WTC11 (cell line): ENCODE results near the gene PPDPF. TPM values are rescaled to one million over a fixed set of nuclear protein-coding genes. Genes with fewer than 3 reads are reported as not detected.

Source experiments
- ATAC-seq: fragments of 200-7000 bp; cut with Tn5 transposase; 2 replicates; pipeline ENCODE4 v1.10.0; 2021; ENCODE audit warnings: mild to moderate bottlenecking, moderate library complexity
- CTCF ChIA-PET: fragments of 300-600 bp; sonication (Branson Sonifier 250); formaldehyde crosslinking; loops from one replicate; lab custom pipeline; 2021; ENCODE audit warnings: antibody characterized with exemption; lab: Charles Lee
- POLR2A ChIA-PET: fragments of 350-600 bp; sonication (Branson Sonifier 250); formaldehyde crosslinking; loops from one replicate; lab custom pipeline; 2021; ENCODE audit warnings: antibody characterized with exemption; lab: Charles Lee
- DNase-seq: peaks from one replicate; pipeline ENCODE4 v3.0.0; 2021; ENCODE audit warnings: low spot score
- H3K27ac Mint-ChIP-seq: 2 replicates; pipeline ENCODE4 v1.8.0; 2021; ENCODE audit warnings: mixed read lengths
- H3K27me3 Mint-ChIP-seq: 2 replicates; pipeline ENCODE4 v1.8.0; 2021; ENCODE audit warnings: low read depth, mild to moderate bottlenecking, moderate library complexity, mixed read lengths
- H3K36me3 Mint-ChIP-seq: 2 replicates; pipeline ENCODE4 v1.8.0; 2021; ENCODE audit warnings: mixed read lengths
- H3K4me1 Mint-ChIP-seq: 2 replicates; pipeline ENCODE4 v1.8.0; 2022; ENCODE audit warnings: mixed read lengths
- H3K4me3 Mint-ChIP-seq: 2 replicates; pipeline ENCODE4 v1.8.0; 2021; ENCODE audit warnings: mild to moderate bottlenecking, moderate library complexity, mixed read lengths
- H3K9me3 Mint-ChIP-seq: 2 replicates; pipeline ENCODE4 v1.8.0; 2021; ENCODE audit warnings: mixed read lengths
- ATF1 ChIP-seq: sonication (generic); formaldehyde crosslinking; IDR thresholded peaks from 2 replicates; pipeline ENCODE4 v1.8.1; 2023; ENCODE audit warnings: mild to moderate bottlenecking, moderate library complexity, missing genetic modification reagents
- CREB1 ChIP-seq: sonication (generic); formaldehyde crosslinking; IDR thresholded peaks from 2 replicates; pipeline ENCODE4 v1.8.0; 2023; ENCODE audit warnings: mild to moderate bottlenecking, missing genetic modification reagents
- E2F1 ChIP-seq: sonication (generic); formaldehyde crosslinking; IDR thresholded peaks from 2 replicates; pipeline ENCODE4 v1.8.0; 2022; ENCODE audit warnings: mild to moderate bottlenecking, missing genetic modification reagents
- ESRRA ChIP-seq: sonication (generic); formaldehyde crosslinking; IDR thresholded peaks from 2 replicates; pipeline ENCODE4 v1.8.1; 2022; ENCODE audit warnings: mild to moderate bottlenecking, missing genetic modification reagents, borderline replicate concordance
- HMGA2 ChIP-seq: fragments of 250-450 bp; sonication (Bioruptor Pico); IDR thresholded peaks from 2 replicates; pipeline ENCODE4 v1.4.0; 2021; ENCODE audit warnings: mild to moderate bottlenecking, moderate library complexity
- IRF2 ChIP-seq: sonication (generic); formaldehyde crosslinking; IDR thresholded peaks from 2 replicates; pipeline ENCODE4 v1.8.0; 2022; ENCODE audit warnings: low read depth, missing genetic modification reagents, borderline replicate concordance
- NFATC4 ChIP-seq: fragments of 250-450 bp; sonication (Bioruptor Pico); IDR thresholded peaks from 2 replicates; pipeline ENCODE4 v1.9.0; 2021; ENCODE audit warnings: mild to moderate bottlenecking
- OVOL2 ChIP-seq: fragments of 250-450 bp; sonication (Bioruptor Pico); IDR thresholded peaks from 2 replicates; pipeline ENCODE4 v1.9.0; 2021; ENCODE audit warnings: mild to moderate bottlenecking, borderline replicate concordance
- SP1 ChIP-seq: sonication (generic); formaldehyde crosslinking; conservative IDR thresholded peaks from 2 replicates; pipeline ENCODE4 v1.8.1; 2022; ENCODE audit warnings: missing genetic modification reagents
- ZBTB43 ChIP-seq: sonication (generic); formaldehyde crosslinking; IDR thresholded peaks from 2 replicates; pipeline ENCODE4 v1.8.1; 2023; ENCODE audit warnings: mild to moderate bottlenecking, missing genetic modification reagents
- ZNF423 ChIP-seq: fragments of 250-450 bp; sonication (Bioruptor Pico); IDR thresholded peaks from 2 replicates; pipeline ENCODE4 v2.1.2; 2022; ENCODE audit warnings: mild to moderate bottlenecking, moderate library complexity
- ZSCAN18 ChIP-seq: fragments of 250-450 bp; sonication (Bioruptor Pico); IDR thresholded peaks from 2 replicates; pipeline ENCODE4 v2.1.2; 2022; ENCODE audit warnings: mild to moderate bottlenecking, moderate library complexity
- total RNA-seq: library from RNA; stranded (reverse); gene quantifications from 3 replicates; pipeline ENCODE4 v1.2.3, GENCODE V29; 2021
- TF ChIP-seq, protein P1 (sequence below): sonication (generic); formaldehyde crosslinking; IDR thresholded peaks from 2 replicates; pipeline ENCODE4 v1.8.1; 2022; ENCODE audit warnings: low read depth, missing genetic modification reagents, borderline replicate concordance
- TF ChIP-seq, protein P2 (sequence below): sonication (generic); formaldehyde crosslinking; IDR thresholded peaks from 2 replicates; pipeline ENCODE4 v1.8.0; 2023; ENCODE audit warnings: mild to moderate bottlenecking, missing genetic modification reagents
- TF ChIP-seq, protein P3 (sequence below): sonication (generic); formaldehyde crosslinking; IDR thresholded peaks from 2 replicates; pipeline ENCODE4 v1.8.0; 2022; ENCODE audit warnings: mild to moderate bottlenecking, missing genetic modification reagents
- TF ChIP-seq, protein P4 (sequence below): fragments of 200-600 bp; IDR thresholded peaks from 2 replicates; pipeline ENCODE4 v1.8.0; 2022; ENCODE audit warnings: antibody characterized with exemption
- TF ChIP-seq, protein P5 (sequence below): sonication (generic); formaldehyde crosslinking; IDR thresholded peaks from 2 replicates; pipeline ENCODE4 v1.8.1; 2023; ENCODE audit warnings: mild to moderate bottlenecking, missing genetic modification reagents, moderate library complexity

PPDPF gene
- total RNA-seq, 1 experiment from 2014 or later, result 170 TPM

DNA sequence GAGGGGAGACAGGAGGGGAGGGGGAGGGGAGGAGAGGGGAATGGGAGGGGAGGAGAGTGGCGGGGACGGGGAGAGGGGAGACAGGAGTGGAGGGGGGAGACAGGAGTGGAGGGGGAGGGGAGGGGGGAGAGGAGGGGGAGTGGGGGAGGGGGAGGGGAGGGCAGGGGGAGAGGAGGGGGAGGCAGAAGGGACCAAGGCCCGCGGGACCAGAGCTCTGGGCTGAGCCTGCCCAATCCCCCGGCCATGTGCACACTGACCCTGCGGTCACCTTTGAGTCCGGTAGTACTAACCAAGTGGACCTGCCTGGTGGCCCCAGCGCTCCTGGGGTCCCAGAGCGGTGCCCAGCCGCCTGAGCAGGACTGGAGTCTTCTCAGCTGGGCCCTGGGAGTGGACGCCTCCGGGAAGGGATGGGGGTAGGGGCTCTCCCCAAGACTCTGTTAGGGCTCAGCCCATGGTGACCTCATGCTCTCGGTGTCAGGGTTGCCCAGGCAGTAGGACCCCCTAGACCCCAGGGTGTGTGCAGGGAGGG lies 47.6 kb upstream of the PPDPF start:
- Mint-ChIP-seq H3K4me3 (no peak overlapping the region; the same call in 1 of the 2 replicates), H3K4me1 (peaks cover 33% of the 10 kb centered on the region), H3K27me3 (peaks cover 11% of the 10 kb centered on the region), H3K36me3 (no peaks in the 10 kb centered on the region), H3K27ac (no peak overlapping the region), H3K9me3 (no peaks in the 10 kb centered on the region)
- ChIA-PET CTCF (interaction anchor here (1.7 kb wide), 1 partner anchor 24 kb away, joined by 8 read pairs; no protein-coding TSS in a partner anchor), POLR2A (no interaction called here)
- DNase-seq (no peak), ATAC-seq (no peak)
- TF ChIP-seq SP1 (CRISPR knock-in tag), result no peak
- TF ChIP-seq OVOL2 (CRISPR knock-in tag), result no peak
- TF ChIP-seq ZSCAN18 (CRISPR knock-in tag), result no peak
- TF ChIP-seq ATF1 (CRISPR knock-in tag), result no peak
- TF ChIP-seq, protein P1, sequence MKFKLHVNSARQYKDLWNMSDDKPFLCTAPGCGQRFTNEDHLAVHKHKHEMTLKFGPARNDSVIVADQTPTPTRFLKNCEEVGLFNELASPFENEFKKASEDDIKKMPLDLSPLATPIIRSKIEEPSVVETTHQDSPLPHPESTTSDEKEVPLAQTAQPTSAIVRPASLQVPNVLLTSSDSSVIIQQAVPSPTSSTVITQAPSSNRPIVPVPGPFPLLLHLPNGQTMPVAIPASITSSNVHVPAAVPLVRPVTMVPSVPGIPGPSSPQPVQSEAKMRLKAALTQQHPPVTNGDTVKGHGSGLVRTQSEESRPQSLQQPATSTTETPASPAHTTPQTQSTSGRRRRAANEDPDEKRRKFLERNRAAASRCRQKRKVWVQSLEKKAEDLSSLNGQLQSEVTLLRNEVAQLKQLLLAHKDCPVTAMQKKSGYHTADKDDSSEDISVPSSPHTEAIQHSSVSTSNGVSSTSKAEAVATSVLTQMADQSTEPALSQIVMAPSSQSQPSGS (CRISPR knock-in tag), result no peak
- TF ChIP-seq, protein P2, sequence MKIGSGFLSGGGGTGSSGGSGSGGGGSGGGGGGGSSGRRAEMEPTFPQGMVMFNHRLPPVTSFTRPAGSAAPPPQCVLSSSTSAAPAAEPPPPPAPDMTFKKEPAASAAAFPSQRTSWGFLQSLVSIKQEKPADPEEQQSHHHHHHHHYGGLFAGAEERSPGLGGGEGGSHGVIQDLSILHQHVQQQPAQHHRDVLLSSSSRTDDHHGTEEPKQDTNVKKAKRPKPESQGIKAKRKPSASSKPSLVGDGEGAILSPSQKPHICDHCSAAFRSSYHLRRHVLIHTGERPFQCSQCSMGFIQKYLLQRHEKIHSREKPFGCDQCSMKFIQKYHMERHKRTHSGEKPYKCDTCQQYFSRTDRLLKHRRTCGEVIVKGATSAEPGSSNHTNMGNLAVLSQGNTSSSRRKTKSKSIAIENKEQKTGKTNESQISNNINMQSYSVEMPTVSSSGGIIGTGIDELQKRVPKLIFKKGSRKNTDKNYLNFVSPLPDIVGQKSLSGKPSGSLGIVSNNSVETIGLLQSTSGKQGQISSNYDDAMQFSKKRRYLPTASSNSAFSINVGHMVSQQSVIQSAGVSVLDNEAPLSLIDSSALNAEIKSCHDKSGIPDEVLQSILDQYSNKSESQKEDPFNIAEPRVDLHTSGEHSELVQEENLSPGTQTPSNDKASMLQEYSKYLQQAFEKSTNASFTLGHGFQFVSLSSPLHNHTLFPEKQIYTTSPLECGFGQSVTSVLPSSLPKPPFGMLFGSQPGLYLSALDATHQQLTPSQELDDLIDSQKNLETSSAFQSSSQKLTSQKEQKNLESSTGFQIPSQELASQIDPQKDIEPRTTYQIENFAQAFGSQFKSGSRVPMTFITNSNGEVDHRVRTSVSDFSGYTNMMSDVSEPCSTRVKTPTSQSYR (CRISPR knock-in tag), result no peak
- no peak for TF ChIP-seq ZBTB43
- TF ChIP-seq CREB1 (CRISPR knock-in tag), result no peak
- no peak for TF ChIP-seq HMGA2
- TF ChIP-seq E2F1 (CRISPR knock-in tag), result no peak
- no peak for TF ChIP-seq IRF2
- no peak for TF ChIP-seq ZNF423
- no peak for TF ChIP-seq NFATC4 (CRISPR knock-in tag)
- TF ChIP-seq, protein P3, sequence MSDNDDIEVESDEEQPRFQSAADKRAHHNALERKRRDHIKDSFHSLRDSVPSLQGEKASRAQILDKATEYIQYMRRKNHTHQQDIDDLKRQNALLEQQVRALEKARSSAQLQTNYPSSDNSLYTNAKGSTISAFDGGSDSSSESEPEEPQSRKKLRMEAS (CRISPR knock-in tag), result no peak
- TF ChIP-seq, protein P4, sequence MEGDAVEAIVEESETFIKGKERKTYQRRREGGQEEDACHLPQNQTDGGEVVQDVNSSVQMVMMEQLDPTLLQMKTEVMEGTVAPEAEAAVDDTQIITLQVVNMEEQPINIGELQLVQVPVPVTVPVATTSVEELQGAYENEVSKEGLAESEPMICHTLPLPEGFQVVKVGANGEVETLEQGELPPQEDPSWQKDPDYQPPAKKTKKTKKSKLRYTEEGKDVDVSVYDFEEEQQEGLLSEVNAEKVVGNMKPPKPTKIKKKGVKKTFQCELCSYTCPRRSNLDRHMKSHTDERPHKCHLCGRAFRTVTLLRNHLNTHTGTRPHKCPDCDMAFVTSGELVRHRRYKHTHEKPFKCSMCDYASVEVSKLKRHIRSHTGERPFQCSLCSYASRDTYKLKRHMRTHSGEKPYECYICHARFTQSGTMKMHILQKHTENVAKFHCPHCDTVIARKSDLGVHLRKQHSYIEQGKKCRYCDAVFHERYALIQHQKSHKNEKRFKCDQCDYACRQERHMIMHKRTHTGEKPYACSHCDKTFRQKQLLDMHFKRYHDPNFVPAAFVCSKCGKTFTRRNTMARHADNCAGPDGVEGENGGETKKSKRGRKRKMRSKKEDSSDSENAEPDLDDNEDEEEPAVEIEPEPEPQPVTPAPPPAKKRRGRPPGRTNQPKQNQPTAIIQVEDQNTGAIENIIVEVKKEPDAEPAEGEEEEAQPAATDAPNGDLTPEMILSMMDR, result no peak
- no peak for TF ChIP-seq ESRRA (CRISPR knock-in tag)
- TF ChIP-seq, protein P5, sequence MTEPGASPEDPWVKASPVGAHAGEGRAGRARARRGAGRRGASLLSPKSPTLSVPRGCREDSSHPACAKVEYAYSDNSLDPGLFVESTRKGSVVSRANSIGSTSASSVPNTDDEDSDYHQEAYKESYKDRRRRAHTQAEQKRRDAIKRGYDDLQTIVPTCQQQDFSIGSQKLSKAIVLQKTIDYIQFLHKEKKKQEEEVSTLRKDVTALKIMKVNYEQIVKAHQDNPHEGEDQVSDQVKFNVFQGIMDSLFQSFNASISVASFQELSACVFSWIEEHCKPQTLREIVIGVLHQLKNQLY (CRISPR knock-in tag), result no peak
